Stomach (tissue), 4 donors: ENCODE data around the gene ST6GAL2.

Source experiments
- CTCF ChIP-seq, 7 experiments: fragments of 450-650 bp in 4 of 7; fragments of 200-600 bp in 3 of 7; sonication (generic) in 3 of 7; IDR thresholded peaks; one replicate each; pipeline ENCODE4 v1.5.1; 2016 to 2019; ENCODE audit warnings: antibody characterized with exemption in 7 of 7, control low read depth in 2 of 7, mild to moderate bottlenecking in 1 of 7
- EP300 ChIP-seq: sonication (generic); formaldehyde crosslinking; IDR thresholded peaks from one replicate; pipeline ENCODE4 v1.6.1; 2017; ENCODE audit warnings: antibody characterized with exemption
- POLR2A ChIP-seq, 4 donors: fragments of 450-650 bp; IDR thresholded peaks; one replicate each; pipeline ENCODE4 v1.6.1; 2016; ENCODE audit warnings: antibody characterized with exemption in 4 of 4, control low read depth in 2 of 4, mild to moderate bottlenecking in 1 of 4, moderate library complexity in 1 of 4
- POLR2AphosphoS5 ChIP-seq, 3 donors: sonication (generic); formaldehyde crosslinking; IDR thresholded peaks; one replicate each; pipeline ENCODE4 v1.6.1; 2016; ENCODE audit warnings: antibody characterized with exemption in 3 of 3

GRCh38 chr2:106798826-106799552 lies 87.0 kb downstream of the ST6GAL2 start:
- no peak for TF ChIP-seq POLR2A (IDR thresholded peaks at IDR 0.05)
- TF ChIP-seq POLR2AphosphoS5 (IDR thresholded peaks at IDR 0.05): no peak
- no peak for TF ChIP-seq CTCF (IDR thresholded peaks at IDR 0.05)
- TF ChIP-seq EP300: no peak
